MM.1S (cell line): ENCODE measurements around the gene FHL1.
A peak's percentile ranks its signal among the peaks of the same experiment; 100 is the strongest.

Experiments
- DNase-seq: peaks from one replicate; pipeline ENCODE4 v3.0.0-alpha.2; 2015
- H2AFZ ChIP-seq: fragments of 300-600 bp; sonication (generic); 2 replicates; pipeline ENCODE4 v1.6.0; 2016; ENCODE audit warnings: antibody characterized with exemption, low read length
- H3F3A ChIP-seq: fragments of 300-600 bp; sonication (generic); 2 replicates; pipeline ENCODE4 v1.6.1; 2016; ENCODE audit warnings: mild to moderate bottlenecking, antibody characterized with exemption, low read length, moderate library complexity, mixed read lengths; ENCODE audit not compliant: insufficient read depth
- H3K27ac ChIP-seq: fragments of 300-600 bp; sonication (generic); 2 replicates; pipeline ENCODE4 v1.5.1; 2016; ENCODE audit warnings: mild to moderate bottlenecking, low read length
- H3K27me3 ChIP-seq: fragments of 300-600 bp; sonication (generic); replicated peaks from 2 replicates; pipeline ENCODE4 v1.6.0; 2016; ENCODE audit warnings: low read length; ENCODE audit not compliant: insufficient read depth
- H3K36me3 ChIP-seq: fragments of 300-600 bp; sonication (generic); replicated peaks from 2 replicates; pipeline ENCODE4 v1.6.1; 2016; ENCODE audit warnings: mild to moderate bottlenecking, low read length, mixed read lengths; ENCODE audit not compliant: insufficient read depth
- H3K4me1 ChIP-seq: fragments of 300-600 bp; sonication (generic); 2 replicates; pipeline ENCODE4 v1.6.1; 2016; ENCODE audit warnings: low read length, mixed read lengths
- H3K4me2 ChIP-seq: fragments of 300-600 bp; sonication (generic); 2 replicates; pipeline ENCODE4 v1.6.0; 2016; ENCODE audit warnings: low read depth, low read length
- H3K4me3 ChIP-seq: fragments of 300-600 bp; sonication (generic); 2 replicates; pipeline ENCODE4 v1.5.1; 2016; ENCODE audit warnings: low read length, mixed read lengths
- H3K79me2 ChIP-seq: fragments of 300-600 bp; sonication (generic); 2 replicates; pipeline ENCODE4 v1.6.1; 2016; ENCODE audit warnings: mixed run types, low read length, mixed read lengths
- H3K9ac ChIP-seq: fragments of 300-600 bp; sonication (generic); 2 replicates; pipeline ENCODE4 v1.6.1; 2016; ENCODE audit warnings: low read length, mixed read lengths
- H3K9me2 ChIP-seq: fragments of 300-600 bp; sonication (generic); replicated peaks from 2 replicates; pipeline ENCODE4 v1.6.1; 2016; ENCODE audit warnings: mild to moderate bottlenecking, low read length, mixed read lengths; ENCODE audit not compliant: insufficient read depth
- H3K9me3 ChIP-seq: fragments of 300-600 bp; sonication (generic); replicated peaks from 2 replicates; pipeline ENCODE4 v1.6.1; 2016; ENCODE audit warnings: mild to moderate bottlenecking, low read length, mixed read lengths; ENCODE audit not compliant: insufficient read depth
- H4K20me1 ChIP-seq: fragments of 300-600 bp; sonication (generic); 2 replicates; pipeline ENCODE4 v1.6.1; 2016; ENCODE audit warnings: mild to moderate bottlenecking, low read length, moderate library complexity, mixed read lengths; ENCODE audit not compliant: insufficient read depth
- EZH2 ChIP-seq: fragments of 300-600 bp; sonication (generic); optimal IDR thresholded peaks from 2 replicates; pipeline ENCODE3; 2017; ENCODE audit warnings: low read depth, mild to moderate bottlenecking, antibody characterized with exemption, low read length, mixed read lengths
- EZH2phosphoT487 ChIP-seq: fragments of 300-600 bp; sonication (generic); IDR thresholded peaks from 2 replicates; pipeline ENCODE4 v1.6.1; 2018; ENCODE audit warnings: antibody characterized with exemption, low read length
- TF ChIP-seq, protein P1 (sequence below): fragments of 300-600 bp; sonication (generic); IDR thresholded peaks from 2 replicates; pipeline ENCODE4 v1.5.1; 2016; ENCODE audit warnings: antibody characterized with exemption, low read length, mixed read lengths

Gene FHL1

DNA sequence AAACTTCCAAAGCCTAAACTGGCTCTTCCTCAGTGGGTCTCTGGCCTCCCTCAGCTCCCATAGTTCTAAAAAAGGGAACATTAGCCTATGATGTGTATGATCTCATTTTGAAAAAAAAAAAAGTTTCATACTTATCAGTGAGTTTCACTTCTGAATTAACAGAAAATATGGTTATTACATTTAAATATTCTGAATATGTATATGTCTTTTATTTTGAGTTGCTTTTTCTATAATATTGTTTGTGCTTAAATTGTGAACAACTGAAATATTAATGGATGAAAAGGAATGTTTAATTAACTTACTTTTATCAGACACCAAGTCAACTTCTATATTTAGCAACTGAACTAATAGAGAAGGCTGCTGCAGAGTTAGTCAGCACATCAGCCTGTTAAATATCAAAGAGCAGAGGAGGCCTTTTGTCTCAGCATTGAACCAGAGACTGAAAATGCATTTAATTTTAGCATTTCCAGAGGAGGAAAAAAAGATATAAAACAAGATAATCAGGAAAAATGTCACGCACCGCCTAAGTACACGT is 20.4 kb upstream of the FHL1 start:
- peak overlapping the region; percentile 54 for H3K4me2 ChIP-seq
- peak overlapping the region; percentile 37; the same call in 1 of the 2 replicates for H2AFZ ChIP-seq

GRCh38 chrX:136128743-136129142 is 18.6 kb upstream of the FHL1 start:
- no peak for DNase-seq
- no peaks in the 10 kb centered on the region for H3K36me3 ChIP-seq
- no peaks in the 10 kb centered on the region for H4K20me1 ChIP-seq
- no peak overlapping the region for H3K4me2 ChIP-seq
- peaks cover 27% of the 10 kb centered on the region for H3F3A ChIP-seq
- TF ChIP-seq EZH2phosphoT487, result no peak
- TF ChIP-seq EZH2, result no peak
- TF ChIP-seq, protein P1, sequence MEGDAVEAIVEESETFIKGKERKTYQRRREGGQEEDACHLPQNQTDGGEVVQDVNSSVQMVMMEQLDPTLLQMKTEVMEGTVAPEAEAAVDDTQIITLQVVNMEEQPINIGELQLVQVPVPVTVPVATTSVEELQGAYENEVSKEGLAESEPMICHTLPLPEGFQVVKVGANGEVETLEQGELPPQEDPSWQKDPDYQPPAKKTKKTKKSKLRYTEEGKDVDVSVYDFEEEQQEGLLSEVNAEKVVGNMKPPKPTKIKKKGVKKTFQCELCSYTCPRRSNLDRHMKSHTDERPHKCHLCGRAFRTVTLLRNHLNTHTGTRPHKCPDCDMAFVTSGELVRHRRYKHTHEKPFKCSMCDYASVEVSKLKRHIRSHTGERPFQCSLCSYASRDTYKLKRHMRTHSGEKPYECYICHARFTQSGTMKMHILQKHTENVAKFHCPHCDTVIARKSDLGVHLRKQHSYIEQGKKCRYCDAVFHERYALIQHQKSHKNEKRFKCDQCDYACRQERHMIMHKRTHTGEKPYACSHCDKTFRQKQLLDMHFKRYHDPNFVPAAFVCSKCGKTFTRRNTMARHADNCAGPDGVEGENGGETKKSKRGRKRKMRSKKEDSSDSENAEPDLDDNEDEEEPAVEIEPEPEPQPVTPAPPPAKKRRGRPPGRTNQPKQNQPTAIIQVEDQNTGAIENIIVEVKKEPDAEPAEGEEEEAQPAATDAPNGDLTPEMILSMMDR, result no peak
- peaks cover 21% of the 10 kb centered on the region for H3K4me1 ChIP-seq
- H3K9me3 ChIP-seq, result no peaks in the 10 kb centered on the region
- no peaks in the 10 kb centered on the region for H3K9me2 ChIP-seq
- H3K4me3 ChIP-seq, result no peak overlapping the region
- H3K9ac ChIP-seq, result no peak overlapping the region
- H3K27ac ChIP-seq, result no peak overlapping the region
- no peaks in the 10 kb centered on the region for H3K27me3 ChIP-seq
- H3K79me2 ChIP-seq, result no peaks in the 10 kb centered on the region
- H2AFZ ChIP-seq, result no peak overlapping the region

More for the DNA sequence above, 20.4 kb upstream of the FHL1 start:
- H3K79me2 ChIP-seq, result no peaks in the 10 kb centered on the region
- peak overlapping the region; percentile 48 for H3K9ac ChIP-seq
- H4K20me1 ChIP-seq, result no peaks in the 10 kb centered on the region
- no peaks in the 10 kb centered on the region for H3K36me3 ChIP-seq
- H3K4me3 ChIP-seq, result peak overlapping the region; percentile 1; the same call in 1 of the 2 replicates
- peak; percentile 59 for DNase-seq
- peaks cover 21% of the 10 kb centered on the region for H3K4me1 ChIP-seq
- peaks cover 27% of the 10 kb centered on the region for H3F3A ChIP-seq
- H3K9me2 ChIP-seq, result no peaks in the 10 kb centered on the region
- TF ChIP-seq EZH2 (no peak), EZH2phosphoT487 (no peak)
- TF ChIP-seq, protein P1, result no peak
- no peaks in the 10 kb centered on the region for H3K9me3 ChIP-seq
- H3K27ac ChIP-seq, result peak overlapping the region; percentile 95
- no peaks in the 10 kb centered on the region for H3K27me3 ChIP-seq

- peak overlapping the region; percentile 94; the same call in 1 of the 2 replicates for H3K27ac ChIP-seq
- peaks cover 27% of the 10 kb centered on the region for H3F3A ChIP-seq
- peak; percentile 87 for DNase-seq
- no peaks in the 10 kb centered on the region for H3K79me2 ChIP-seq
- peak overlapping the region; percentile 16; the same call in 1 of the 2 replicates for H3K9ac ChIP-seq
- H3K4me3 ChIP-seq, result no peak overlapping the region
- no peak for TF ChIP-seq EZH2phosphoT487
- no peak for TF ChIP-seq EZH2
- TF ChIP-seq, protein P1, result no peak
- no peaks in the 10 kb centered on the region for H3K9me2 ChIP-seq
- H4K20me1 ChIP-seq, result no peaks in the 10 kb centered on the region
- H3K36me3 ChIP-seq, result no peaks in the 10 kb centered on the region
- peak overlapping the region; percentile 28; the same call in 1 of the 2 replicates for H3K4me2 ChIP-seq
- H2AFZ ChIP-seq, result peak overlapping the region; percentile 51; the same call in 1 of the 2 replicates
- peaks cover 17% of the 10 kb centered on the region for H3K4me1 ChIP-seq
- H3K9me3 ChIP-seq, result no peaks in the 10 kb centered on the region
- H3K27me3 ChIP-seq, result no peaks in the 10 kb centered on the region
Measured at GRCh38 chrX:136130931-136131833, 16.2 kb upstream of the FHL1 start.
